ENCODE measurements around the gene E2F2. TPM values are rescaled to one million over a fixed set of nuclear protein-coding genes. Genes with fewer than 3 reads are reported as not detected.

Gene E2F2
- total and polyA plus RNA-seq, 2 experiments from 2014 or later = 0.78 to 3.4 TPM

- DNase-seq (ENCODE audit: low spot score) (no peak), ATAC-seq (no peak)
- H3K9me2 ChIP-seq (ENCODE audit: insufficient read depth) = no peaks in the 10 kb centered on the region
- no peak overlapping the region for H3K4me3 ChIP-seq
- H3K36me3 Mint-ChIP-seq (ENCODE audit: low read depth) = no peaks in the 10 kb centered on the region
- H3K27ac Mint-ChIP-seq = no peak overlapping the region
- peaks cover 4% of the 10 kb centered on the region for H3K4me1 ChIP-seq (ENCODE audit: insufficient read depth)
- no peaks in the 10 kb centered on the region for H3K27me3 ChIP-seq (ENCODE audit: insufficient read depth)
- no peak for TF ChIP-seq EZH2phosphoT487 (IDR thresholded peaks at IDR 0.05; ENCODE audit: unreplicated experiment)
- H4K20me1 ChIP-seq (replicated peaks; ENCODE audit: insufficient read depth) = no peaks in the 10 kb centered on the region; the same call in 1 of the 2 replicates
- H3K4me2 ChIP-seq = no peak overlapping the region
- H3K36me3 ChIP-seq (ENCODE audit: insufficient read depth) = no peaks in the 10 kb centered on the region
- H3K79me2 ChIP-seq (replicated peaks; ENCODE audit: insufficient read depth) = no peaks in the 10 kb centered on the region
- peaks cover 5% of the 10 kb centered on the region; the same call in 1 of the 3 replicates for H3K4me1 Mint-ChIP-seq
- no peaks in the 10 kb centered on the region for H3K9me3 Mint-ChIP-seq
- peaks cover 4% of the 10 kb centered on the region for H3K27me3 Mint-ChIP-seq (ENCODE audit: insufficient read depth, low read depth, poor library complexity)
- H3F3A ChIP-seq (replicated peaks; ENCODE audit: low read depth) = no peaks in the 10 kb centered on the region
- H3K27ac ChIP-seq (ENCODE audit: low read depth) = no peak overlapping the region
- H2AFZ ChIP-seq = no peak overlapping the region
- H3K4me3 Mint-ChIP-seq = no peak overlapping the region
These were observed 28.1 kb downstream of the E2F2 start for GRCh38 chr1:23502951-23503350.

- no peak overlapping the region for H3K27ac ChIP-seq (ENCODE audit: low read depth)
- no peaks in the 10 kb centered on the region for H3K79me2 ChIP-seq (replicated peaks; ENCODE audit: insufficient read depth)
- no peak overlapping the region for H3K27ac Mint-ChIP-seq
- H3K36me3 Mint-ChIP-seq (ENCODE audit: low read depth) = no peaks in the 10 kb centered on the region
- H3F3A ChIP-seq (replicated peaks; ENCODE audit: low read depth) = peaks cover 6% of the 10 kb centered on the region
- peaks cover 5% of the 10 kb centered on the region; the same call in 2 of the 3 replicates for H3K4me1 Mint-ChIP-seq
- H3K4me3 ChIP-seq = no peak overlapping the region
- peaks cover 4% of the 10 kb centered on the region for H3K4me1 ChIP-seq (ENCODE audit: insufficient read depth)
- no peaks in the 10 kb centered on the region for H3K27me3 ChIP-seq (ENCODE audit: insufficient read depth)
- H4K20me1 ChIP-seq (replicated peaks; ENCODE audit: insufficient read depth) = no peaks in the 10 kb centered on the region
- H3K36me3 ChIP-seq (ENCODE audit: insufficient read depth) = no peaks in the 10 kb centered on the region
- no peak overlapping the region for H2AFZ ChIP-seq
- no peaks in the 10 kb centered on the region for H3K9me2 ChIP-seq (ENCODE audit: insufficient read depth)
- DNase-seq (ENCODE audit: low spot score) (no peak), ATAC-seq (no peak)
- TF ChIP-seq STAT1 (IDR thresholded peaks at IDR 0.05; ENCODE audit: unreplicated experiment) (no peak), ZNF331 (CRISPR knock-in tag; IDR thresholded peaks at IDR 0.05; ENCODE audit: low read depth) (no peak), EZH2 (IDR thresholded peaks at IDR 0.05; ENCODE audit: low read depth, unreplicated experiment) (no peak), ZNF462 (CRISPR knock-in tag; IDR thresholded peaks at IDR 0.05) (no peak), POLR2AphosphoS5 (IDR thresholded peaks at IDR 0.05; ENCODE audit: low read depth) (no peak), NANOG (IDR thresholded peaks at IDR 0.05; ENCODE audit: borderline replicate concordance) (no peak), CTCF (conservative IDR thresholded peaks at IDR 0.05; ENCODE audit: low read depth in 2 of 2) (no peak), ZNF114 (CRISPR knock-in tag; IDR thresholded peaks at IDR 0.05) (no peak), EZH2phosphoT487 (IDR thresholded peaks at IDR 0.05; ENCODE audit: unreplicated experiment) (no peak), CREB1 (CRISPR knock-in tag; IDR thresholded peaks at IDR 0.05; ENCODE audit: low read depth) (no peak)
- TF ChIP-seq, protein P1, sequence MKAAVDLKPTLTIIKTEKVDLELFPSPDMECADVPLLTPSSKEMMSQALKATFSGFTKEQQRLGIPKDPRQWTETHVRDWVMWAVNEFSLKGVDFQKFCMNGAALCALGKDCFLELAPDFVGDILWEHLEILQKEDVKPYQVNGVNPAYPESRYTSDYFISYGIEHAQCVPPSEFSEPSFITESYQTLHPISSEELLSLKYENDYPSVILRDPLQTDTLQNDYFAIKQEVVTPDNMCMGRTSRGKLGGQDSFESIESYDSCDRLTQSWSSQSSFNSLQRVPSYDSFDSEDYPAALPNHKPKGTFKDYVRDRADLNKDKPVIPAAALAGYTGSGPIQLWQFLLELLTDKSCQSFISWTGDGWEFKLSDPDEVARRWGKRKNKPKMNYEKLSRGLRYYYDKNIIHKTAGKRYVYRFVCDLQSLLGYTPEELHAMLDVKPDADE (IDR thresholded peaks at IDR 0.05) = no peak
- H3K27me3 Mint-ChIP-seq (ENCODE audit: insufficient read depth, low read depth, poor library complexity) = peaks cover 3% of the 10 kb centered on the region
- H3K9me3 Mint-ChIP-seq = no peaks in the 10 kb centered on the region
- H3K4me2 ChIP-seq = no peak overlapping the region
- no peak overlapping the region for H3K4me3 Mint-ChIP-seq
These were observed 30.6 kb downstream of the E2F2 start for GRCh38 chr1:23500466-23500865.

Data from GM23338 (cell line).